HG03460 (cell line): ENCODE measurements around the gene WAPL.
A peak's percentile ranks its signal among the peaks of the same experiment; 100 is the strongest.

Experiments used
- ATAC-seq: cut with Tn5 transposase; IDR thresholded peaks from one replicate; pipeline ENCODE4 v1.9.1; 2021; ENCODE audit not compliant: unreplicated experiment

Gene WAPL

DNA sequence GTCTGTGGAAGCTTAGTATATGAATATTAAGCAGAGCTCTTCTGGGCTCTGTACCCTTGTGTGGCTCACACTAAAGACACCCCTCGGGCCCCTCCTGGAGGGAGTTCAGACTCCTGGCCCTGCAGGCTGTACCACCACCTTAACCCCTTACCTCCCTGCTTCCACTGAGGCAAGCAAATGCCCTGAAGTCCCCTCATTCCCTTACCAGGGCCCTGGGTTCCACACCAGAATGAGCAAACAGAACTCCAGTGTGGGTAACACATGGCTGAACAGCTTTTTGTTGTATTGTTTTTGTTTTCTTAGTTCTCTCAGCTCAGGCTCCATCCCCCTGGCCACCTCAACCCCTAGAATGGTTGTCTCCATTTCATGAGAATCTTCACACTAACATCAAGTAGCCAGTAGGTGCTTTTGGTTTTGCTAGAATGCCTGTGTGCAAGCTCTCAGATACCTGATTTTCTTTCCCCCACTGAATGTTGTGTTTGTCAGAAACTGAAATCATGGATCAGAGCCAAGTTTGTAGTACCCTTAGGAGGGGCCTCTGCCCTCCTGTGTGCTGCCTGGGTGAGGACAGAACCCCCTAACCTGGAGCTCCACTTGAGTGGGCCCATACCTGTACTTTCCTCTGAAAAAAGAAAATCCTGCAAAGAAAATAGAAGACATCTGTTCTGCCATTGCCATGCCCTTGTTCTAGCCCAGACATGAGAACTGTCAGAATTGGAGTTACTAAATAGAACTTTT is 2.8 kb upstream of the WAPL start:
- ATAC-seq = no peak

GRCh38 chr10:86523348-86523747 is 1.8 kb upstream of the WAPL start:
- no peak for ATAC-seq

GRCh38 chr10:86522510-86522855 is 891 bp upstream of the WAPL start:
- ATAC-seq = no peak

DNA sequence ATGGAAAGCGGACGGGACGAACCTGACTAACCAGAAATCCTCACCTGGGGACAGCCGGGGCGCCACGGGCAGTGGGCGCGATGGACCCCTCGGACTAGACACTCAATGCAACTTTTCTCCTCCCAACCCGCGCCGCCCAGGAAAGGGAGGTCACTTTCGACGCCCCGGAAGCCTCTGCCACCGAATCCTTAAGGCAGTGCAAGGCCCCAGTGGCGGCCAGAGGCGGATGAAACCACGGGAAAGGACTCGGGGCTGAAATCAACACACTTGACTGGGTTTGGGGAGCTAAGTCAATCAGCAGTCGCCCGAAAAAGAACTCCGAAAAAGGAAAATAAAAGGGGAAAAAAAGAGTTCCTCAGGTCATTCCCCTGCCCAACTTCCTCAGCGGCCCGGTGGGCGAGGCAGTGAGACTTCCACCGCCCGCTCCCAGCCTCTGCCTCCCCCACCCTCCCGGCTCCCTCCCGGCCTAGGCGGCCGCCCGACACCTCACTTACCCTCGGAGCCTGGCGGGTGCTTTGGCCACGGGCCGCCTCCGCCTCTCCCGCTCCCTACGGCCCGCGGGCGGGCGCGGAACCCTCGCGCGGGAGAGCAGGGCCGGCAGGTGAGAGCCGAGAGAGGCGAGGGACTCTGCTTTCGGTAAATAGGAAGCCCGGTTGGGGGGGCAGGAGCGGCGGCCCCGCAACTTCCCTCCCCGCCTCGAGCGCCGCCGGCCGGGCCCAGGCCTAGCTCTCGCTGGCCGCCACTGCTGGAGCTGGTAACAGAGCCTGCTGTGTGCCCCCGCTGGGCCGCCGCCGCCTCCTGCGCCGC is 518 bp downstream of the WAPL start:
- ATAC-seq = peak; percentile 29

- ATAC-seq = no peak
Measured at GRCh38 chr10:86518781-86519180, 2.8 kb downstream of the WAPL start.

DNA sequence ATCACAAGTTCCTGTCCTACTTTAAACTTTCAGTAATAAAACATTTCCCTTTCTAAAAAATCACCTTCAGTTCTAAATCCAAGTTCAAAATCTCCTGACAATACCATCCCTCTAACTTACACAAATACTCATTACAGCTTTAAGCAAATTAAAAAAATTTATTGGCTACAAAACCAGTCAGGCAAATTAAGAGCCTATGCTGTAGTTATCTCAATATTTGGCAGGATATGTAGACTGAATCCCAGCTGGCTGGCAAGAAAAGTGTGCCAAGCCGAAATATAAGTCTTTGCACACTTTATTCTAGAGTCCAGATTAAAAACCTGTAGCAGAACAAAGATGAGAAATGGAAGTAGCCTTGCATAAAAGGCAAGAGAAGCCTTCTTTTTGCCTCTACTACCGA is 9.5 kb downstream of the WAPL start:
- ATAC-seq = no peak

DNA sequence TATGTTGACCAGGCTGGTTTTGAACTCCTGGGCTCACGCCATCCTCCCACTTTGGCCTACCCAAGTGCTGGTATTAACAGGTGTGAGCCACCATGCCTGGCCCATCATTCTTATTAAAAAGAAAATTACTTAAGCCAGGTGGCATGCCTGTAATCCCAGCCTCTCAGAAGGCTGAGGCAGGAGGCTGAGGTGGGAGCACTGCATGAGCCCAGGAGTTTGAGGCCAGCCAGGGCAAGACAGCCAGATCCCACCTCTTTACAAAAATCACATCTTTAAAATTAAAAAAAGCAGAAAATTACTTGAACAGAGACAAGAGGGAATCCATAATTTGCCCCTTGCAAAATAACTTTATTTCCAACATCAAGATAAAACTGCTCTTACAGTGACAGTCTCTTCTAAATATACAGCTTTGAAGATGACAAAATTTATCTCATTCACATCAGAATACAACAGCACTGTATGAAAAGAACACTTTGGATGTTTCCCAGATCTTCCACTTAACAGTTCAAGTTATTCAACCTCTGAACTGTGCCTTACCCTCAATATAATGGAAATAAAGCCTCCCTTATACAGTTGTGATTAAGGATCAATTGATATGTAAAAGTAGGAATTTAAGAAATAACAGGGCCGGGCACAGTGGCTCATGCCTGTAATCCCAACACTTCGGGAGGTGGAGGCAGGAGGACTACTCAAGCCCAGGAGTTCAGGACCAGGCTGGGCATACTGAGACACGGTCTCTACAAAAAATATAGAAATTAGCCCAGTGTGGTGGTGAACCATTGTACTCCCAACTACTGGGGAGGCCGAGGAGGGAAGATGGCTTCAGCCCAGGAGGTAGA is 10.3 kb downstream of the WAPL start:
- ATAC-seq = no peak

GRCh38 chr10:86509145-86509544 is 12.4 kb downstream of the WAPL start:
- ATAC-seq = no peak

GRCh38 chr10:86508217-86508616 is 13.4 kb downstream of the WAPL start:
- ATAC-seq = no peak

DNA sequence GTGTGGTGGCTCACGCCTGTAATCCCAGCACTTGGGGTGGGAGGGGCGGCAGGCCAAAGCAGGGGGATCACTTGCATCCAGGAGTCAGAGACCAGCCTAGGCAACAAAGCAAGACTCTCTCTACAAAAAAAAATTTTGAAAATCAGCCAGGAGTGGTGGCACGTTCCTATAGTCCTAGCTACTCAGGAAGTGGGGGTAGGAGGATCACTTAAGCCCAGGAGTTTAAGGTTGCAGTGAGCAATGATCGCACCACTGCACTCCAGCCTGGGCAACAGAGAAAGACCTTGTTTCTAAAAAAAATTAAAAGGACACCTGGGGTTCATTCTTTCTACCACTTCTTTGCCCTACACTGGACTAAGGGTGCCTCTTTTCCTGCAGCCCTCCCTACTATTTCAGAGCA is 15.1 kb downstream of the WAPL start:
- no peak for ATAC-seq

GRCh38 chr10:86506062-86506461 is 15.5 kb downstream of the WAPL start:
- no peak for ATAC-seq

- ATAC-seq = no peak
Measured at GRCh38 chr10:86504510-86504909, 17.1 kb downstream of the WAPL start.

GRCh38 chr10:86500846-86501245 is 20.7 kb downstream of the WAPL start:
- ATAC-seq = no peak

DNA sequence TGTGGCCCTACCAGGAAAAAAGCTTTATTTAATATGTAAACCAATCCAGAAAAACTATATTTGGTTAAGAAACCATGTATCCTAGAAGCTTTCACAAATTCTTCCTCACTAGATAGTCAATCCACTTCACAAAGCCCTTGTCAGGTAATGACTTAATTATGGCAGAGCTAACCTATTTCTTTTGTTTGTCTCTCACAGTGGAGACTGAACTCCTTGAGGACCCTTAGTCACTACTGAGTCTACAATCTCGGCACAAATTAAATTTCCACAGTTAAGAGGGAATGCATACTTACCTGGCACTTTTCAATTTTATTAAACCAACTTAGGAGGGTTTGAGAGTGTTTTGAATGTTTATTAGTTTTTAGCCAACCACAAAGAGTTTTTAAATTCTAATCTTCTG is 23.0 kb downstream of the WAPL start:
- ATAC-seq = no peak

GRCh38 chr10:86497621-86498020 is 24.0 kb downstream of the WAPL start:
- ATAC-seq = no peak

DNA sequence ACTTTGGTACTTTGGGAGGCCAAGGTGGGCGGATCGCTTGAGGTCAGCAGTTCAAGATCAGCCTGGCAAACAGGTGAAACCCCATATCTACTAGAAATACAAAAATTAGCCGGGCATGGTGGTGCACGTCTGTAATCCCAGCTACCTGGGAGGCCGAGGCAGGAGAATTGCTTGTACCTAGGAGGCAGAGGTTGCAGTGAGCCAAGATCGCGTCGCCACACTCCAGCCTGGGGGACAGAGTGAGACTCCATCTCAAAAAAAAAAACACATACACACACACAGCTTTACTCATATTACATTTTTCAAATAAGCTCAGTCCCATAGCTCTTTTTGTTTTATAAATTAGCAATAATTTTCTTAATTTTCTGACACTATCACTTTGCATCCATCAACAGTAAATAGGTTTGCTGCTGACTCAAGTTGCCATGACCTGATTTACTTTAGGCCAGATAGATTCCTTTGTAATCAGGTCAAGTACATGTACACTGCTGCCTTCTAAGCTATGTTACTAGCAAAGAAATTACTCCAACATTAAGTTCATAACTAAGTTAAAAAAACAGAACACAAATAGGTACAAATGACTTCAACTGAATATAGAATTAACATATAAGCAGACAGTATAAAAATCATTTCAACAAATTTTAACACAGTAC is 31.5 kb downstream of the WAPL start:
- ATAC-seq = no peak

GRCh38 chr10:86489071-86489810 is 32.4 kb downstream of the WAPL start:
- no peak for ATAC-seq

GRCh38 chr10:86486856-86487255 is 34.7 kb downstream of the WAPL start:
- no peak for ATAC-seq

DNA sequence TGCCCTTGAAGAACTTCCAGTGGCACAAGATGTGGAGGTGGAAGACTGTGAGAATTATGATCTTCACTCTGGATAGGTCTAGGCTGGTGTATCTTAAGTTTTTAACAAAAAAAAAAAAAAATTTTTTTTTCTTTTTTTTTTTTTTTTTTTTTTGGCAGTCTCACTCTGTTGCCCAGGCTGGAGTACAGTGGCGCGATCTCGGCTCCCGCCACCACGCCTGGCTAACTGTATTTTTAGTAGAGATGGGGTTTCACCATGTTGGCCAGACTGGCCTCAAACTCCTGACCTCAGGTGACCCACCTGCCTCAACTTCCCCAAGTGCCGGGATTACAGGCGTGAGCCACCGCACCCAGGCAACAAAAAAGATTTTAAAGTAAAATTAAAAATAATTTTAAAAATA is 37.9 kb downstream of the WAPL start:
- no peak for ATAC-seq

- ATAC-seq = no peak
Measured at GRCh38 chr10:86481761-86482160, 39.8 kb downstream of the WAPL start.

- ATAC-seq = no peak
Measured at GRCh38 chr10:86480571-86480970, 41.0 kb downstream of the WAPL start.
